Mesenteric fat pad (tissue), 1 donor: ENCODE data around the gene HSPBP1. TPM values are rescaled to one million over a fixed set of nuclear protein-coding genes. Genes with fewer than 3 reads are reported as not detected.

Experiments used
- DNase-seq: peaks from one replicate; pipeline ENCODE4 v3.0.0-alpha.2; 2020; ENCODE audit warnings: low spot score
- total RNA-seq: library from RNA; stranded (reverse); fragmentation: NEBNext Ultra II Directional; extraction: Animal tissue kit (Norgen Biotek cat#: 25700); gene quantifications from one replicate; pipeline ENCODE4 v1.2.1, GENCODE V29; 2021
- donor health status: DM: yes; HTN: yes; CAD: no.

The HSPBP1 gene
- total RNA-seq, 1 donor from 2014 or later: 20.2 TPM

DNA sequence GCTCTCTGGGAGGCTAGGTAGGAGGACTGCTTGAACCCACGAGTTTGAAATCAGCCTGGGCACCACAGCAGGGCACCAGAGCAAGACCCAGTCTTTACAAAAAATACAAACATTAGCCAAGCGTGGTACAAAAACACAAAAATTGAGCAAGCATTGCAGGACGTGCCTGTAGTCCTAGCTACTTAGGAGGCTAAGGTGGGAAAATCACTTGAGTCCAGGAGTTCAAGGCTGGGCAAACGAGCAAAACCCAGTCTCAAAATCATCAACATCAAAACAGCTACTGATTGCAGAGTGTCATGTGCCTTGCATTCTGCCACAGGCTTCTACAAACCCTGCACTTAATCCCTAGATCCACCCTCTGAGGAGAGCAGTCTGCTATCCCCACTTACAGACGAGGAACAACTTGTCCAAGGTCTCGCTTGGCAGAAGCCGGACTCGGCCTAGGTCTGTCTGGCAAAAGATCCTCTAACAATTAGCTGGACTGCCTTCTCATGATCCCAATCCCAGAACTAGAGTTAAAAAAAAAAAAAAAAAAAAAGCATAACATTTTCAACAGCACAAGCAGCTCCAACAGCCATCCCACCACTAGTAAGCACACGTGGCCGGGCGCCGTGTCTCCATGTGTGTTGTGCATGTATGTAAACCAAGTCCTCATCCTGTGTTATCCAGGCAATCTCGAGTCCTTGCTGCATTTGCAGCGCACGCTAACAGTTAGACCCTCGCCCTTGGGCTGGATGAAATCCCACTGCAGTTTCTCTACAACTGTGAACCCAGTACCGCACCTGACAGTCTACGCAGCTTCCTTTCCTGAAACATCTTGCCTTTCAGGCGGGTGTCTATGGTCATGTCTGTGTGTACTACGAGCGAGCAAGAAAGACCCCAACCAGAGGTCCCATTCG, 23.1 kb downstream of the HSPBP1 start:
- no peak for DNase-seq

GRCh38 chr19:55255618-55256423, 24.1 kb downstream of the HSPBP1 start:
- DNase-seq: no peak

GRCh38 chr19:55254625-55254977, 25.3 kb downstream of the HSPBP1 start:
- no peak for DNase-seq

GRCh38 chr19:55253842-55254624, 25.9 kb downstream of the HSPBP1 start:
- DNase-seq: no peak

GRCh38 chr19:55252760-55253663, 26.9 kb downstream of the HSPBP1 start:
- no peak for DNase-seq

DNA sequence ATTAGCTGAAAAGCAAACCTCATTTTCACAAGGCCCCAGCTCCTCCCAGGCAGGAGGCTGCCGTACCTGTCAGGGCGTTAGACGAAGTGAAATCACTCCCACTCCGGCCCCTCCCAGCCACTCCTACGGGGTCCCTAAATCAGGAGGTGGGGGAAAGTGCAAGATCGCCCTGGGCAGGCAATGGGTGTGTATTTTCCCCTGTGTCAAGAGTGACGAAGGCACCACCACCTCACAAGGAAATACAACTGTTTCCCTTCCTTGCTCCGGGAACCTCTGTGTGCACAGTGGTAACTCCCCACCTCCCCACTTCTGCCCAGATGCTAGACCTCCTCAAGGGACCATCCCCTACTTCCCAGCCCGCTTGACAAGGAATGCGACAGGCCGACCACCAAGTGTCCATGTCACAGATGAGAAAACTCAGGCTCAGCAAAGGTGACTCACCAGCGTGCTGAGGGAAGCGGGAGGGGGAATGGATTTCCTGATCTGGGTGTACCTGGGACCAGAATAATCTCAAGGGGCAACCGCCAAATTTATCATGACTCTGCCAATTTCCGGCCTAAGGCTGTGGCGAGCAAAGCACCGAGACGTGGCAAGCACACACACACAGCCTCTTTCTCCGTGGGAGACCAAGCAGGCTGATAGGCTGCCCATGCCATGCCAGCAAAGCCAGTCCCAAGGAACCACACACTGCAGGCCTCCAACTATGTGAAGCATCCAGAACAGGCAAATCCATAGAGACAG, 28.4 kb downstream of the HSPBP1 start:
- DNase-seq: no peak

DNA sequence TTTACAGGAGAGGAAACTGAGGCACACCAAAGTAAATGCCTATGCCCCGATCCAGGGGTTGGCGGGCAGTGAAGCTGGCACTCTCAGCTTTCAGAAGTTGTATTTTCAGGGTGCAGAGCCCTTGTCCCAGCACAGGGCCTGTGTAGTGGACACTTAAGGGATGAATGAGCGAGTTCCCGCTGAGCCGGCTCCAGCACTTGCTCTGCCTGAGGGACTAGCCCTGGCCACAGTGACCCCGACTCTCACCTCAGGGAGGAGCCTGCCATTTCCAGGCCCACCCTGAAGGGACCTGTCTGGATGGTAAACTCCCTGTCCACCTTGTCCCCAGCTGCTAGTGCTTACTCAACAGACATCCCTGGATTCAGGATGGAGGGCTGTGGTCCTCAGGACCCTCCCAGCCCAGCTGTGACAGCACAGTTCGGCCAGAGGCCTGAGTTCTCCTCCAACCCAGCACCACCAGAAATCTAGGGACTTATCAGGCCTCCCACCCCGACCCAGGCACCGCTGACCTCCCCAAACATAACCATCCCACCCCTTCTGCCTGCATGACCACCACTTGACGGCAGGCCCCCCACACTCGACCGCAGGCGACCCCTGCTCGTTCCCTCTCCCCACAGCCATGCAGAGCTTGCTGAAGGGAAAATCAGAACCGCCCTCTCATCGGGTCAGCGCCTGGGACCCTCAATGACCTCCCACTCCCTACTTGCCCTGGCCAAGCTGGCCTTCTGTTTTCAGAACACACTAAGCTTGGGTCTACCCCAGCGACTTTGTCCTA, 29.5 kb downstream of the HSPBP1 start:
- DNase-seq: no peak

DNA sequence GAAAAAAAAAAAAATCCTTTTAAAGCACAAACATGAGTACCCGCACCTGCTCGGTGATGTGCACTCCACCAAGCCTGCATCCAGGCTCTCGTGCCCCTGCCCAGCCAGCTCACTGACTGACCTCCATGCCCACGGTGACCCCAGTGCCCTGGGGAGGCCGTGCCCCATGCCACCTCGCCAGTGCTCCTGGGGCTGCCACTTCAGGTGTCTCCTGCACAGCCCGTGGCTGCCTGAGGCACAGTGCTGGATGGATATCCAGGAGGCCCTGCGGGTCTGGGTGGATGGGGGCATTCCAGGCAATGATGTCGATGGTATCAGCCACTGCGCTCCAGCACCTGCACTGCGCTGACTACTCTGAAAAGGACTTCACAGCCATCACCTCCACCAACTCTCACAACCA, 30.1 kb downstream of the HSPBP1 start:
- no peak for DNase-seq

DNA sequence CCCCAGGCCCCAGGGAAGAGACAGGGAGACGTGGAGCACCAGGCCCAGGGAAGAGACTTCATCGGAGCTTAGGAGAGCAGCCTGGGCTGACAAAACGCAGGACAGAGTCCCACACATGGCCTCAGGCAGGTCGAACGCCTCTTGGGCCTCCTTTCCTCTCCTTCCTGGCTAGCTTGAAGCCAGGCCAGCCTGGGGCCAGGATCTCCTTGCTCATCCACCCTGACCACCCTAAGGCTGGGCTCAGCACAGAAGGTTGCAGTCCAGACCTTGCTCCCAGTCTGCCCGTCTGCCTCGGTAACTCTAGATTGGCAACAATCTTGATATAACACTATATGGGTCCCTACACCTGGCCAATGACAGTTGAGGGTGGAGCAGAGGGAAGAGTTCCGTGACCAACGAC, 31.2 kb downstream of the HSPBP1 start:
- no peak for DNase-seq

GRCh38 chr19:55248166-55248675, 31.7 kb downstream of the HSPBP1 start:
- DNase-seq: no peak

GRCh38 chr19:55247621-55248099, 32.2 kb downstream of the HSPBP1 start:
- DNase-seq: no peak

DNA sequence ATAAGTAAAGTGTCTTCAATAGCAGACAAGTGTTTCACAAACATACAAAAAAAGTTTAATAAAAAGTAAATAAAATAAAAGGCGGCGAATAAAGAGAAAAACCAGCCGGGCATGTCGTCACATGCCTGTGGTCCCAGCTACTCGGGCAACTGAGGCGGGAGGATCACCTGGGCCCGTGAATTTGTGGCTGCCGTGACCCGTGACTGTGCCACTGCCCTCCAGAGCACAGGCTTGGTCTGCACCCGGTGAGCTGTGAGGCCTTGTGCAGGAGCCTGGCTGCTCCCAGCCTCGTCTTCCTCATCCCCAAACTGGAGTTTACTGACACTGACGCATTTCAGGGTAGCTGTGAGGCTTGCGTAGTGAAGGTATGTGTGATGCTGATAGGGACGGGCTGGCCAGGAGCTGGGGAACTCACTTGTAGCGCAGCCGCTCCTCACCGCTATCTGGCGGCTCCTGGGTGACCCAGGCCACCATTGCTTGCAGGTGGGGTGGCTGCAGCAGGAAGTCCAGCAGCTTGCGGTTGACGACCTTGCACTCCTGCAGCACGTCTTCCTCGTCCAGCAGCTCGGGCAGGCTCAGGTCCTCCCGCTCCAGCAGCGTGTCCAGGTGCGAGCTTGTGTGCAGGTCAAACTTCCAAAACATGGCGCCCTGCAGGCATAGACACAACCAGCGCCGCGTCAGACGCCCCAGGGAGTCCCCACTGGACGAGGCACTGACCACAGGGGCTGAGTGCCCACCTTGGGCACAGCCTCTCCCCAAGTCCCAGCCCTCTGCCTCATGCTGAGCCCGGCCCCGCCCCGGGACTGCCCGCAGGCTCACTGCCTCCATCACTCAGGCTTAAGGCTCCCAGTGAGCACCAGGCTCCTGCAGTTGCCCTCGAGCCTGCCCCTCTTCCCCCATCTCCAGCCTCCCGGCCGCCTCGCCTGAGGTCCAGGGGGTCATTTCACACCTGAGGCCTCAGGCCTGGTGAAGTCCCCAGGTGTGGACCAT, 33.2 kb downstream of the HSPBP1 start:
- no peak for DNase-seq

DNA sequence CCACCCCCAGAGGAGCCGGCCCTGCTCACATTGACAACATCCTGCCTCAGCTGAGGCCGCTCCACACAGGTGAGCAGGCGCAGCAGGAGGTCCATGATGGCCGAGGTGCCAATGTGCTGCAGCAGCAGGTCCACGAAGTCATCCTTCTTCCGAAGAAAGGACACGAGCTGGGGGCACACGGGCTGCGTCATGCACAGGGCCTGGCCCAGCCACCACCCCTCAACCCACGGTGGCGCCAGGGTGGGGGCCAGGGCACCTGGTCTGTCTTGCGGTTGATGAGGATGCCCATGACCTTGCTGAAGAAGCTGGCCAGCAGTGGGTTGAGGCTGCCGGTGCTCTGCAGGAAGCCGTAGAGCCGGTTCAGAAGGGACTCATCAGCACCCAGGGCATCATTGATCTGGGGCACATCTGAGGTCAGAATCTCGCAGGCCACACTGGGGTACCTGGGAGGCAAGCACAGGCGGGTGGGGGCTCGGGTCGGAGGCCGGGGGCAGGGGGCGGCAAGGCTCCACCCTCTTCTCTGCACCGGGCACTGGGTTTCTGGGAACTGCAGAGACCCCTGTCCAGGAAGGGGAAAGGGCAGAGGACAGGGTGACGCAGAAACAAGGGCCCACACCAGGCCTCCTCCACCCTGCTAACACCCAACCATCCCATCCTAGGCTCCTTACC, 34.5 kb downstream of the HSPBP1 start:
- no peak for DNase-seq

- DNase-seq: no peak
Measured at GRCh38 chr19:55244004-55244680, 35.8 kb downstream of the HSPBP1 start.

- no peak for DNase-seq
Measured at GRCh38 chr19:55242517-55242916, 37.4 kb downstream of the HSPBP1 start.

DNA sequence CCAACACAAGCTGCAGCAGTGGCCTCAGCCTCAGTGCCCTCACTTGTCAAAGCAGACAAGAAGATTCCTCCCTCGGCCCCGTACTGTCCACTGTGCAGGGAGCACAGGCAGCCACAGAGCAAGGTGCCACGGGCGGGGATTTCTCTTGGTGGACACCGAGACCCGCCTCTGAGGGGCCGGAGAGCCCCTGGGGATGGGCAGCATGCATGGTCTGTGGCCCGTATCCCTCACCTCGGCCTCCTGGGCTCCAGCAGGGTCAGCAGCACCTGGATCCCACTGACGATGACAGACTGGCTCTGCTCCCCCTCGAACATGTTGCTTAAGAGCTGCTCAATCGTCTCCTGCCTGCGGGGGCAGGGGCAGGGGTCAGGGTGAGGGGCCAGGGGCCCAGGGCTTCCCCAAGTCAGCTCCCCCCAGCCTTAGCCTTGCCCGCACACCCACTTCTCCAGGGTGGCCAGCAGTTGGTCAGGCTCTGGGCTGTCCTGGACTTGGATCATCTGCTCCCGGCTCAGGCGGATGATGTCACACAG, 37.9 kb downstream of the HSPBP1 start:
- no peak for DNase-seq
